ENCODE data around the gene ISYNA1. TPM values are rescaled to one million over a fixed set of nuclear protein-coding genes. Genes with fewer than 3 reads are reported as not detected.
A peak's percentile ranks its signal among the peaks of the same experiment; 100 is the strongest.

ISYNA1 gene
- total and polyA plus RNA-seq, 4 donors, result 4.7 to 41.9 (median 10.1) TPM

DNA sequence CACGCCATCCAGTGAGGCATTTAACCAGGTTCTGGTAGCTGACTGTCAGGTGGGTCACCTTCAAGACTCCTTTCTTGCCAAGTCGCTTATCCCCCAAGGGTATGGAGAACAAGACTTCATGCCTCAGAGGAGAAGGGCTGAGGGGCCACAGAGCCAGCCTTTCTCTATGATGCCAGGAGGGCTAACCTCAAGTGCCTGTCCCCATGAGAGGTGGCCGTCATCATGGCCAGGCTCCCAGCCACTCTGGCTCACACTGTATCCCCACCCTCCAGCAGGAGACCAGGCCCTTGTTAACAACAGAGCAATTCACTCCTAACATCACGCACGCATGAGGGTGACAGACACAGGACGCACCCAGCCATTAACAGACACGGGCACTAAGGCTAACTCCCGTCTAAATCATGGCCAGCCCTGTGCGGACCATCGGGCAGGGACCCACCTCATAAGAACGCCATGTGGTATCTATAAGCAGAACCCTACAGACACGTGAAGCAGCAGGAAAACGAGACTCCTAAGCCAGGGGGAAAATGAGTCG is 38.6 kb upstream of the ISYNA1 start:
- Histone ChIP-seq H3K36me3 (ENCODE audit: control insufficient read depth in 4 of 4, insufficient read depth in 3 of 4, low read depth in 1 of 4, low read length in 3 of 4) (peaks cover 0 to 2% (median 0%) of the 10 kb centered on the region in 4 donors), H3K4me1 (ENCODE audit: control insufficient read depth in 4 of 4, insufficient read depth in 4 of 4, low read length in 3 of 4) (peaks cover 10 to 49% (median 30%) of the 10 kb centered on the region in 4 donors), H3K27me3 (ENCODE audit: control insufficient read depth in 4 of 4, insufficient read depth in 4 of 4, low read length in 3 of 4) (no peaks in the 10 kb centered on the region), H3K9ac (ENCODE audit: low read depth in 1 of 2, low read length in 2 of 2) (no peak overlapping the region), H3K4me3 (ENCODE audit: low read depth in 1 of 3, low read length in 3 of 3) (no peak overlapping the region), H3K9me3 (ENCODE audit: control insufficient read depth in 4 of 4, low read length in 3 of 4) (no peaks in the 10 kb centered on the region), H3K27ac (ENCODE audit: low read depth in 1 of 2, low read length in 2 of 2) (peak overlapping the region in 1 of 2 donors; percentile 46)
- TF ChIP-seq, protein P1, sequence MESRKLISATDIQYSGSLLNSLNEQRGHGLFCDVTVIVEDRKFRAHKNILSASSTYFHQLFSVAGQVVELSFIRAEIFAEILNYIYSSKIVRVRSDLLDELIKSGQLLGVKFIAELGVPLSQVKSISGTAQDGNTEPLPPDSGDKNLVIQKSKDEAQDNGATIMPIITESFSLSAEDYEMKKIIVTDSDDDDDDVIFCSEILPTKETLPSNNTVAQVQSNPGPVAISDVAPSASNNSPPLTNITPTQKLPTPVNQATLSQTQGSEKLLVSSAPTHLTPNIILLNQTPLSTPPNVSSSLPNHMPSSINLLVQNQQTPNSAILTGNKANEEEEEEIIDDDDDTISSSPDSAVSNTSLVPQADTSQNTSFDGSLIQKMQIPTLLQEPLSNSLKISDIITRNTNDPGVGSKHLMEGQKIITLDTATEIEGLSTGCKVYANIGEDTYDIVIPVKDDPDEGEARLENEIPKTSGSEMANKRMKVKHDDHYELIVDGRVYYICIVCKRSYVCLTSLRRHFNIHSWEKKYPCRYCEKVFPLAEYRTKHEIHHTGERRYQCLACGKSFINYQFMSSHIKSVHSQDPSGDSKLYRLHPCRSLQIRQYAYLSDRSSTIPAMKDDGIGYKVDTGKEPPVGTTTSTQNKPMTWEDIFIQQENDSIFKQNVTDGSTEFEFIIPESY (IDR thresholded peaks at IDR 0.05), result no peak
- TF ChIP-seq FOXA2 (IDR thresholded peaks at IDR 0.05) (no peak), GABPA (IDR thresholded peaks at IDR 0.05 in 1 of 2, conservative IDR thresholded peaks at IDR 0.05 in 1 of 2) (no peak), MAX (IDR thresholded peaks at IDR 0.05) (no peak), HNF4A (conservative IDR thresholded peaks at IDR 0.05) (no peak), SP1 (IDR thresholded peaks at IDR 0.05) (no peak), YY1 (IDR thresholded peaks at IDR 0.05) (no peak), CTCF (IDR thresholded peaks at IDR 0.05; ENCODE audit: low read depth, low read length, missing input control) (no peak), FOXA1 (IDR thresholded peaks at IDR 0.05) (no peak), JUND (IDR thresholded peaks at IDR 0.05) (no peak), NR2F2 (IDR thresholded peaks at IDR 0.05) (no peak), HNF4G (IDR thresholded peaks at IDR 0.05) (no peak), RXRA (IDR thresholded peaks at IDR 0.05) (no peak), EGR1 (IDR thresholded peaks at IDR 0.05; ENCODE audit: low read depth in 2 of 2) (no peak), RAD21 (IDR thresholded peaks at IDR 0.05) (no peak), TAF1 (conservative IDR thresholded peaks at IDR 0.05) (no peak)
- TF ChIP-seq, protein P2, sequence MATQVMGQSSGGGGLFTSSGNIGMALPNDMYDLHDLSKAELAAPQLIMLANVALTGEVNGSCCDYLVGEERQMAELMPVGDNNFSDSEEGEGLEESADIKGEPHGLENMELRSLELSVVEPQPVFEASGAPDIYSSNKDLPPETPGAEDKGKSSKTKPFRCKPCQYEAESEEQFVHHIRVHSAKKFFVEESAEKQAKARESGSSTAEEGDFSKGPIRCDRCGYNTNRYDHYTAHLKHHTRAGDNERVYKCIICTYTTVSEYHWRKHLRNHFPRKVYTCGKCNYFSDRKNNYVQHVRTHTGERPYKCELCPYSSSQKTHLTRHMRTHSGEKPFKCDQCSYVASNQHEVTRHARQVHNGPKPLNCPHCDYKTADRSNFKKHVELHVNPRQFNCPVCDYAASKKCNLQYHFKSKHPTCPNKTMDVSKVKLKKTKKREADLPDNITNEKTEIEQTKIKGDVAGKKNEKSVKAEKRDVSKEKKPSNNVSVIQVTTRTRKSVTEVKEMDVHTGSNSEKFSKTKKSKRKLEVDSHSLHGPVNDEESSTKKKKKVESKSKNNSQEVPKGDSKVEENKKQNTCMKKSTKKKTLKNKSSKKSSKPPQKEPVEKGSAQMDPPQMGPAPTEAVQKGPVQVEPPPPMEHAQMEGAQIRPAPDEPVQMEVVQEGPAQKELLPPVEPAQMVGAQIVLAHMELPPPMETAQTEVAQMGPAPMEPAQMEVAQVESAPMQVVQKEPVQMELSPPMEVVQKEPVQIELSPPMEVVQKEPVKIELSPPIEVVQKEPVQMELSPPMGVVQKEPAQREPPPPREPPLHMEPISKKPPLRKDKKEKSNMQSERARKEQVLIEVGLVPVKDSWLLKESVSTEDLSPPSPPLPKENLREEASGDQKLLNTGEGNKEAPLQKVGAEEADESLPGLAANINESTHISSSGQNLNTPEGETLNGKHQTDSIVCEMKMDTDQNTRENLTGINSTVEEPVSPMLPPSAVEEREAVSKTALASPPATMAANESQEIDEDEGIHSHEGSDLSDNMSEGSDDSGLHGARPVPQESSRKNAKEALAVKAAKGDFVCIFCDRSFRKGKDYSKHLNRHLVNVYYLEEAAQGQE (IDR thresholded peaks at IDR 0.05), result no peak
- TF ChIP-seq, protein P3, sequence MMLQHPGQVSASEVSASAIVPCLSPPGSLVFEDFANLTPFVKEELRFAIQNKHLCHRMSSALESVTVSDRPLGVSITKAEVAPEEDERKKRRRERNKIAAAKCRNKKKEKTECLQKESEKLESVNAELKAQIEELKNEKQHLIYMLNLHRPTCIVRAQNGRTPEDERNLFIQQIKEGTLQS (IDR thresholded peaks at IDR 0.05), result no peak
- DNase-seq (ENCODE audit: low spot score), result no peak
- WGBS, result 93% methylated on average over 14 of the region's 14 CpGs

All from liver (tissue), 9 donors.